ENCODE results near the gene GRB10. TPM values are rescaled to one million over a fixed set of nuclear protein-coding genes. Genes with fewer than 3 reads are reported as not detected.

Gene GRB10
- total RNA-seq, 4 donors from 2014 or later, result 28.5 to 58.0 (median 53.0) TPM

GRCh38 chr7:50610521-50611277 lies 172.0 kb downstream of the GRB10 start:
- WGBS, 2 donors (ENCODE audit: low coverage in 1 of 2), result 60 to 77% methylated on average over 5 to 6 of the region's 6 CpGs
- no peak for ATAC-seq
- H3K27me3 ChIP-seq, result no peaks in the 10 kb centered on the region
- H3K4me3 ChIP-seq, result no peak overlapping the region
- no peaks in the 10 kb centered on the region for H3K4me1 ChIP-seq
- H3K9me3 ChIP-seq, result no peaks in the 10 kb centered on the region
- no peak for TF ChIP-seq CTCF (IDR thresholded peaks at IDR 0.05)
- no peak for TF ChIP-seq POLR2A (IDR thresholded peaks at IDR 0.05)
- TF ChIP-seq POLR2AphosphoS5 (IDR thresholded peaks at IDR 0.05), result no peak
- TF ChIP-seq EP300 (IDR thresholded peaks at IDR 0.05), result no peak
- H3K36me3 ChIP-seq, result peaks cover 0 to 87% of the 10 kb centered on the region in 2 donors
- H3K27ac ChIP-seq, result no peak overlapping the region

GRCh38 chr7:50608196-50608906 lies 174.3 kb downstream of the GRB10 start:
- ATAC-seq, result no peak
- TF ChIP-seq EP300 (IDR thresholded peaks at IDR 0.05) (no peak), POLR2A (IDR thresholded peaks at IDR 0.05) (no peak), CTCF (IDR thresholded peaks at IDR 0.05) (no peak), POLR2AphosphoS5 (IDR thresholded peaks at IDR 0.05) (no peak)
- Histone ChIP-seq H3K4me3 (no peak overlapping the region), H3K27me3 (no peaks in the 10 kb centered on the region), H3K36me3 (peaks cover 0 to 87% of the 10 kb centered on the region in 2 donors), H3K27ac (no peak overlapping the region), H3K9me3 (no peaks in the 10 kb centered on the region), H3K4me1 (no peaks in the 10 kb centered on the region)
- WGBS, 2 donors (ENCODE audit: low coverage in 1 of 2), result 83 to 87% methylated on average over 8 to 9 of the region's 9 CpGs

GRCh38 chr7:50607524-50608125 lies 175.1 kb downstream of the GRB10 start:
- ATAC-seq, result no peak
- no peak for TF ChIP-seq EP300 (IDR thresholded peaks at IDR 0.05)
- no peak for TF ChIP-seq CTCF (IDR thresholded peaks at IDR 0.05)
- no peak for TF ChIP-seq POLR2A (IDR thresholded peaks at IDR 0.05)
- Histone ChIP-seq H3K9me3 (no peaks in the 10 kb centered on the region), H3K4me1 (no peaks in the 10 kb centered on the region), H3K4me3 (no peak overlapping the region), H3K27me3 (no peaks in the 10 kb centered on the region), H3K27ac (no peak overlapping the region), H3K36me3 (peaks cover 0 to 87% of the 10 kb centered on the region in 2 donors)
- 90% methylated on average over 6 of the region's 6 CpGs for WGBS, 2 donors (ENCODE audit: low coverage in 1 of 2)

GRCh38 chr7:50605059-50605458 lies 177.6 kb downstream of the GRB10 start:
- H3K9me3 ChIP-seq, result no peaks in the 10 kb centered on the region
- TF ChIP-seq POLR2A (IDR thresholded peaks at IDR 0.05), result no peak
- no peak for TF ChIP-seq CTCF (IDR thresholded peaks at IDR 0.05)
- no peak for TF ChIP-seq EP300 (IDR thresholded peaks at IDR 0.05)
- TF ChIP-seq POLR2AphosphoS5 (IDR thresholded peaks at IDR 0.05), result no peak
- 100% methylated on average over 1 to 3 of the region's 13 CpGs for WGBS, 2 donors (ENCODE audit: low coverage in 1 of 2)
- no peaks in the 10 kb centered on the region for H3K27me3 ChIP-seq
- H3K4me1 ChIP-seq, result no peaks in the 10 kb centered on the region
- no peak overlapping the region for H3K27ac ChIP-seq
- H3K36me3 ChIP-seq, result peaks cover 0 to 69% of the 10 kb centered on the region in 2 donors
- ATAC-seq, result no peak
- H3K4me3 ChIP-seq, result no peak overlapping the region

Data from gastroesophageal sphincter (tissue), 4 donors.